Spleen (tissue), 7 donors: ENCODE results near the gene ACER2.

Source experiments
- POLR2A ChIP-seq, 3 donors: fragments of 450-650 bp; IDR thresholded peaks; one replicate each; pipeline ENCODE4 v1.5.1; 2017; ENCODE audit warnings: antibody characterized with exemption in 3 of 3, mild to moderate bottlenecking in 1 of 3
- TF ChIP-seq, protein P1 (sequence below), 11 experiments: fragments of 200-600 bp in 7 of 11; fragments of 450-650 bp in 4 of 11; sonication (generic) in 4 of 11; IDR thresholded peaks in 8 of 11; conservative IDR thresholded peaks in 3 of 11; 1 replicate in 7 of 11; 2 replicates in 4 of 11; pipeline versions ENCODE4 v1.4.0 to v1.8.0; 2016 to 2021; ENCODE audit warnings: antibody characterized with exemption in 11 of 11, inconsistent platforms in 4 of 11, mild to moderate bottlenecking in 1 of 11
- donor health status: DM: no; HTN: no; CAD: no; lungs with moderate emphysema.
- donor health status: DM: no; HTN: no; CAD: no.
- donor health status: DM: no; HTN: no; CAD: no.

DNA sequence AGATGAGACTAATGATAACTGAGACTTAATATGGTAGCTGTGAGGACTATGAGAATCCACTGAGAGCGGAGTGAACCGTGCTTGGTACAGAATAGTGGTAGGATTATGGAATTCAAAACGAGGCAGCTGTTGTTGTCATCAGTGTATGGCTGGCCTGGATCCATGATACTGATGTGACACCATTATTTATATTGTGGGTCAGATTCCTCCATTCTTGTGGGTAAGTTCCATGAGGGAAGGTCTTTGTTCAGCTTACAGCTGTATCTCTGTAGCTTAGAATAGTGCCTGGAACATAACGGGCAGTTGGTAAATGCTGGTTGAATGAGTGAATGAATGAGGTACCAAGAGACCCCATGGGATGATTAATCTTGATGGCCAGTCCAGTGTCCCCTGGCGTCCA lies 61.8 kb downstream of the ACER2 start:
- TF ChIP-seq, protein P1, sequence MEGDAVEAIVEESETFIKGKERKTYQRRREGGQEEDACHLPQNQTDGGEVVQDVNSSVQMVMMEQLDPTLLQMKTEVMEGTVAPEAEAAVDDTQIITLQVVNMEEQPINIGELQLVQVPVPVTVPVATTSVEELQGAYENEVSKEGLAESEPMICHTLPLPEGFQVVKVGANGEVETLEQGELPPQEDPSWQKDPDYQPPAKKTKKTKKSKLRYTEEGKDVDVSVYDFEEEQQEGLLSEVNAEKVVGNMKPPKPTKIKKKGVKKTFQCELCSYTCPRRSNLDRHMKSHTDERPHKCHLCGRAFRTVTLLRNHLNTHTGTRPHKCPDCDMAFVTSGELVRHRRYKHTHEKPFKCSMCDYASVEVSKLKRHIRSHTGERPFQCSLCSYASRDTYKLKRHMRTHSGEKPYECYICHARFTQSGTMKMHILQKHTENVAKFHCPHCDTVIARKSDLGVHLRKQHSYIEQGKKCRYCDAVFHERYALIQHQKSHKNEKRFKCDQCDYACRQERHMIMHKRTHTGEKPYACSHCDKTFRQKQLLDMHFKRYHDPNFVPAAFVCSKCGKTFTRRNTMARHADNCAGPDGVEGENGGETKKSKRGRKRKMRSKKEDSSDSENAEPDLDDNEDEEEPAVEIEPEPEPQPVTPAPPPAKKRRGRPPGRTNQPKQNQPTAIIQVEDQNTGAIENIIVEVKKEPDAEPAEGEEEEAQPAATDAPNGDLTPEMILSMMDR (IDR thresholded peaks at IDR 0.05 in 8 of 11, conservative IDR thresholded peaks at IDR 0.05 in 3 of 11): no peak
- TF ChIP-seq POLR2A (IDR thresholded peaks at IDR 0.05): no peak
